CD4-positive, alpha-beta memory T cell (primary cell): Measurements from ENCODE around the gene ITGB4. TPM values are rescaled to one million over a fixed set of nuclear protein-coding genes. Genes with fewer than 3 reads are reported as not detected.

ENCODE experiments used
- CTCF ChIA-PET: fragments of 350-600 bp; sonication (Branson Sonifier 250); formaldehyde crosslinking; loops from one replicate; lab custom pipeline; 2021; ENCODE audit warnings: inconsistent platforms; ENCODE audit not compliant: partially characterized antibody; lab: Charles Lee
- POLR2A ChIA-PET: fragments of 350-600 bp; sonication (Branson Sonifier 250); formaldehyde crosslinking; loops from one replicate; lab custom pipeline; 2021; ENCODE audit not compliant: partially characterized antibody; lab: Charles Lee
- DNase-seq, 5 donors: peaks; one replicate each; pipeline versions ENCODE4 v3.0.0 to v3.0.0-alpha.2; 2020 to 2022; ENCODE audit warnings: mixed read lengths in 1 of 5
- H3K27ac ChIP-seq: one replicate; pipeline ENCODE4 v1.7.0; 2013; ENCODE audit warnings: low read depth, low read length
- H3K27me3 ChIP-seq: 2 replicates; pipeline ENCODE4 v1.7.0; 2013; ENCODE audit warnings: mild to moderate bottlenecking, low read length, moderate library complexity; ENCODE audit not compliant: insufficient read depth
- H3K36me3 ChIP-seq: 2 replicates; pipeline ENCODE4 v1.7.0; 2013; ENCODE audit warnings: mild to moderate bottlenecking, low read length, moderate library complexity; ENCODE audit not compliant: insufficient read depth
- H3K4me1 ChIP-seq: 2 replicates; pipeline ENCODE4 v1.7.0; 2013; ENCODE audit warnings: mild to moderate bottlenecking, low read length, moderate library complexity; ENCODE audit not compliant: insufficient read depth
- H3K4me3 ChIP-seq, 2 donors: one replicate each; pipeline ENCODE4 v1.7.0; 2013; ENCODE audit warnings: low read length in 2 of 2, mild to moderate bottlenecking in 1 of 2
- H3K9me3 ChIP-seq, 2 donors: one replicate each; pipeline ENCODE4 v1.7.0; 2013; ENCODE audit warnings: low read length in 2 of 2, control low read depth in 1 of 2; ENCODE audit not compliant: control insufficient read depth in 1 of 2
- H3K27ac Mint-ChIP-seq, 7 donors: one replicate each; pipeline ENCODE4 v1.8.0; 2020 to 2021; ENCODE audit warnings: mixed read lengths in 7 of 7, mild to moderate bottlenecking in 6 of 7, inconsistent platforms in 3 of 7, moderate library complexity in 3 of 7
- H3K27me3 Mint-ChIP-seq, 2 donors: one replicate each; pipeline ENCODE4 v1.8.0; 2020 to 2021; ENCODE audit warnings: mixed read lengths in 2 of 2
- H3K36me3 Mint-ChIP-seq, 2 donors: one replicate each; pipeline ENCODE4 v1.8.0; 2020 to 2021; ENCODE audit warnings: mixed read lengths in 2 of 2, inconsistent platforms in 1 of 2, mild to moderate bottlenecking in 1 of 2
- H3K4me1 Mint-ChIP-seq, 4 donors: one replicate each; pipeline ENCODE4 v1.8.0; 2020 to 2021; ENCODE audit warnings: mixed read lengths in 4 of 4, mild to moderate bottlenecking in 1 of 4
- H3K4me3 Mint-ChIP-seq, 8 donors: one replicate each; pipeline ENCODE4 v1.8.0; 2020 to 2021; ENCODE audit warnings: mixed read lengths in 8 of 8, mild to moderate bottlenecking in 7 of 8, moderate library complexity in 6 of 8, inconsistent platforms in 3 of 8
- H3K9me3 Mint-ChIP-seq, 8 donors: one replicate each; pipeline ENCODE4 v1.8.0; 2020 to 2021; ENCODE audit warnings: mixed read lengths in 8 of 8, mild to moderate bottlenecking in 5 of 8, inconsistent platforms in 3 of 8, moderate library complexity in 1 of 8
- intact Hi-C: fragments of 100-400 bp; cut with micrococcal nuclease; formaldehyde crosslinking; loops from one replicate; pipeline ENCODE4 v1.15.1; 2023
- polyA plus RNA-seq, 2 donors: library from polyadenylated mRNA; unstranded; fragments of 300-500 nt; fragmentation: Illumina TruSeq; gene quantifications; one replicate each; pipeline ENCODE4 v1.2.3, GENCODE V29; 2021
- total RNA-seq, 2 experiments: library from RNA; stranded (reverse); gene quantifications; one replicate each; pipeline ENCODE4 v1.2.3, GENCODE V29; 2021

The ITGB4 gene
- total and polyA plus RNA-seq, 4 experiments from 2014 or later = 0.25 to 1.2 (median 0.79) TPM

GRCh38 chr17:75738218-75738802 is 17.1 kb downstream of the ITGB4 start:
- ChIA-PET POLR2A (interaction anchor here (0.6 to 1.2 kb wide), 2 partner anchors 15 to 117 kb away, joined by 3 read pairs; no protein-coding TSS in a partner anchor), CTCF (interaction anchor here (1.0 to 2.1 kb wide), 3 partner anchors 10 to 105 kb away, joined by 4 to 13 read pairs (median 10); partner anchors contain the start of gene SMIM5)
- peaks cover 2 to 7% (median 4%) of the 10 kb centered on the region in 4 donors for H3K4me1 Mint-ChIP-seq
- H3K4me3 ChIP-seq = no peak overlapping the region
- H3K4me1 ChIP-seq = no peaks in the 10 kb centered on the region
- H3K36me3 ChIP-seq = no peaks in the 10 kb centered on the region
- no peaks in the 10 kb centered on the region for H3K27me3 ChIP-seq
- intact Hi-C loops = no loop called here
- no peak overlapping the region for H3K27ac ChIP-seq
- no peak overlapping the region for H3K4me3 Mint-ChIP-seq
- no peak for DNase-seq
- H3K36me3 Mint-ChIP-seq = no peaks in the 10 kb centered on the region
- H3K27me3 Mint-ChIP-seq = no peaks in the 10 kb centered on the region
- H3K9me3 ChIP-seq = no peaks in the 10 kb centered on the region
- H3K9me3 Mint-ChIP-seq = no peaks in the 10 kb centered on the region
- H3K27ac Mint-ChIP-seq = no peak overlapping the region

GRCh38 chr17:75739174-75739573 is 17.9 kb downstream of the ITGB4 start:
- no peaks in the 10 kb centered on the region for H3K36me3 Mint-ChIP-seq
- Histone ChIP-seq H3K9me3 (no peaks in the 10 kb centered on the region), H3K27me3 (no peaks in the 10 kb centered on the region), H3K27ac (no peak overlapping the region), H3K4me3 (no peak overlapping the region), H3K36me3 (no peaks in the 10 kb centered on the region), H3K4me1 (no peaks in the 10 kb centered on the region)
- DNase-seq = no peak
- CTCF ChIA-PET = interaction anchor here (1.2 to 2.1 kb wide), 3 partner anchors 9 to 114 kb away, joined by 3 to 13 read pairs (median 10); partner anchors contain the start of gene SMIM5
- intact Hi-C loops = no loop called here
- H3K4me1 Mint-ChIP-seq = peaks cover 2 to 7% (median 4%) of the 10 kb centered on the region in 4 donors
- no peak overlapping the region for H3K4me3 Mint-ChIP-seq
- no peak overlapping the region for H3K27ac Mint-ChIP-seq
- H3K9me3 Mint-ChIP-seq = no peaks in the 10 kb centered on the region
- no peaks in the 10 kb centered on the region for H3K27me3 Mint-ChIP-seq
- POLR2A ChIA-PET = interaction anchor here (1.2 kb wide), 1 partner anchor 14 kb away, joined by 3 read pairs; no protein-coding TSS in a partner anchor

GRCh38 chr17:75739801-75740200 is 18.5 kb downstream of the ITGB4 start:
- no peaks in the 10 kb centered on the region for H3K9me3 ChIP-seq
- no peak overlapping the region for H3K4me3 ChIP-seq
- no peaks in the 10 kb centered on the region for H3K27me3 ChIP-seq
- H3K27ac Mint-ChIP-seq = no peak overlapping the region
- no peaks in the 10 kb centered on the region for H3K36me3 Mint-ChIP-seq
- no peak overlapping the region for H3K4me3 Mint-ChIP-seq
- no peak for DNase-seq
- H3K4me1 ChIP-seq = no peaks in the 10 kb centered on the region
- POLR2A ChIA-PET = interaction anchor here (1.2 kb wide), 1 partner anchor 14 kb away, joined by 3 read pairs; no protein-coding TSS in a partner anchor
- H3K9me3 Mint-ChIP-seq = no peaks in the 10 kb centered on the region
- no peaks in the 10 kb centered on the region for H3K36me3 ChIP-seq
- H3K4me1 Mint-ChIP-seq = peaks cover 0 to under 1% (median under 1%) of the 10 kb centered on the region in 4 donors
- H3K27me3 Mint-ChIP-seq = no peaks in the 10 kb centered on the region
- CTCF ChIA-PET = interaction anchor here (1.2 kb wide), 1 partner anchor 114 kb away, joined by 3 read pairs; no protein-coding TSS in a partner anchor
- no peak overlapping the region for H3K27ac ChIP-seq
- intact Hi-C loops = no loop called here

DNA sequence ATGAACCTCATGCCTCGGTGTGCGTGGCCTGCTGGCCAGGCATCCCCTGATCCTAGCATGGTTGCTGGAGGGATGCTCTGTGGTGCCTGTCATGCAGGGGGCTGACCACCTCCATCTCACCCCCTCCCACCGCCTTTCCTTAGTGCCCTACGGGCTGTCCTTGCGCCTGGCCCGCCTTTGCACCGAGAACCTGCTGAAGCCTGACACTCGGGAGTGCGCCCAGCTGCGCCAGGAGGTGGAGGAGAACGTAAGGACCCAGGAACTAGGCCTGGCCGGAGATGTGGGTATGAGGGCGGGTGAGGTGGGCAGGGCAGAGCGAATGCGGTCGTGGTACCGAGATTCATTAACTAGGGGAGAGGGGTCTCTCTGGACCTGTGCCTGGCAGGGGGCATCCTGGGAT is 19.0 kb downstream of the ITGB4 start:
- Mint-ChIP-seq H3K36me3 (no peaks in the 10 kb centered on the region), H3K4me1 (no peaks in the 10 kb centered on the region), H3K27me3 (no peaks in the 10 kb centered on the region), H3K27ac (no peak overlapping the region), H3K4me3 (no peak overlapping the region), H3K9me3 (no peaks in the 10 kb centered on the region)
- intact Hi-C loops = no loop called here
- no peaks in the 10 kb centered on the region for H3K27me3 ChIP-seq
- no peak overlapping the region for H3K4me3 ChIP-seq
- H3K9me3 ChIP-seq = no peaks in the 10 kb centered on the region
- no peaks in the 10 kb centered on the region for H3K4me1 ChIP-seq
- ChIA-PET CTCF (interaction anchor here (1.2 kb wide), 1 partner anchor 115 kb away, joined by 3 read pairs; no protein-coding TSS in a partner anchor), POLR2A (no interaction called here)
- no peak for DNase-seq
- no peaks in the 10 kb centered on the region for H3K36me3 ChIP-seq
- H3K27ac ChIP-seq = no peak overlapping the region

GRCh38 chr17:75740631-75741077 is 19.4 kb downstream of the ITGB4 start:
- Histone ChIP-seq H3K27me3 (no peaks in the 10 kb centered on the region), H3K4me1 (no peaks in the 10 kb centered on the region), H3K4me3 (no peak overlapping the region), H3K36me3 (no peaks in the 10 kb centered on the region), H3K9me3 (no peaks in the 10 kb centered on the region), H3K27ac (no peak overlapping the region)
- intact Hi-C loops = no loop called here
- no peak overlapping the region for H3K27ac Mint-ChIP-seq
- H3K4me3 Mint-ChIP-seq = no peak overlapping the region
- no peaks in the 10 kb centered on the region for H3K36me3 Mint-ChIP-seq
- no peaks in the 10 kb centered on the region for H3K27me3 Mint-ChIP-seq
- no peak for DNase-seq
- CTCF ChIA-PET = interaction anchor here (2.1 kb wide), 1 partner anchor 107 kb away, joined by 7 read pairs; the partner anchor contains the start of gene SMIM5
- no peaks in the 10 kb centered on the region for H3K4me1 Mint-ChIP-seq
- H3K9me3 Mint-ChIP-seq = no peaks in the 10 kb centered on the region
- POLR2A ChIA-PET = no interaction called here

DNA sequence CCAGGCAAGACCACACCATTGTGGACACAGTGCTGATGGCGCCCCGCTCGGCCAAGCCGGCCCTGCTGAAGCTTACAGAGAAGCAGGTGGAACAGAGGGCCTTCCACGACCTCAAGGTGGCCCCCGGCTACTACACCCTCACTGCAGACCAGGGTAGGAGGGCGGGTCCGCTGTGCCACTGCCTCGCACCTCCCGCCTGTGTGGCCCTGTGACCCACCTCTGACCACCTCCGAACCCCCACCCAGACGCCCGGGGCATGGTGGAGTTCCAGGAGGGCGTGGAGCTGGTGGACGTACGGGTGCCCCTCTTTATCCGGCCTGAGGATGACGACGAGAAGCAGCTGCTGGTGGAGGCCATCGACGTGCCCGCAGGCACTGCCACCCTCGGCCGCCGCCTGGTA is 21.1 kb downstream of the ITGB4 start:
- ChIA-PET POLR2A (no interaction called here), CTCF (interaction anchor here (2.1 to 12.1 kb wide), 2 partner anchors 69 to 109 kb away, joined by 7 to 162 read pairs; partner anchors contain the start of gene SMIM5)
- H3K4me1 ChIP-seq = no peaks in the 10 kb centered on the region
- no peaks in the 10 kb centered on the region for H3K36me3 ChIP-seq
- H3K9me3 Mint-ChIP-seq = no peaks in the 10 kb centered on the region
- H3K4me3 Mint-ChIP-seq = no peak overlapping the region
- H3K4me1 Mint-ChIP-seq = no peaks in the 10 kb centered on the region
- no peak overlapping the region for H3K4me3 ChIP-seq
- H3K27ac ChIP-seq = no peak overlapping the region
- no peaks in the 10 kb centered on the region for H3K27me3 ChIP-seq
- no peaks in the 10 kb centered on the region for H3K9me3 ChIP-seq
- H3K36me3 Mint-ChIP-seq = no peaks in the 10 kb centered on the region
- no peaks in the 10 kb centered on the region for H3K27me3 Mint-ChIP-seq
- no peak overlapping the region for H3K27ac Mint-ChIP-seq
- intact Hi-C loops = no loop called here
- no peak for DNase-seq

GRCh38 chr17:75743625-75744206 is 22.5 kb downstream of the ITGB4 start:
- Histone ChIP-seq H3K27me3 (no peaks in the 10 kb centered on the region), H3K27ac (no peak overlapping the region), H3K36me3 (no peaks in the 10 kb centered on the region), H3K4me3 (no peak overlapping the region), H3K4me1 (no peaks in the 10 kb centered on the region), H3K9me3 (no peaks in the 10 kb centered on the region)
- no peak for DNase-seq
- Mint-ChIP-seq H3K27ac (no peak overlapping the region), H3K36me3 (no peaks in the 10 kb centered on the region), H3K27me3 (peaks cover 0 to 3% of the 10 kb centered on the region in 2 donors), H3K4me1 (peaks cover 3 to 6% (median 5%) of the 10 kb centered on the region in 4 donors), H3K9me3 (no peaks in the 10 kb centered on the region), H3K4me3 (no peak overlapping the region)
- POLR2A ChIA-PET = no interaction called here
- CTCF ChIA-PET = interaction anchor here (12.1 kb wide), 1 partner anchor 70 kb away, joined by 162 read pairs; no protein-coding TSS in a partner anchor
- intact Hi-C loops = no loop called here
